Testis (tissue), 3 donors: ENCODE data around the gene METAP1D. TPM values are rescaled to one million over a fixed set of nuclear protein-coding genes. Genes with fewer than 3 reads are reported as not detected.

Experiments used
- DNase-seq: peaks from one replicate; pipeline ENCODE4 v3.0.0-alpha.2; 2019
- H3K27ac ChIP-seq, 2 donors: fragments of 200-600 bp; sonication (generic); one replicate each; pipeline ENCODE4 v1.5.1; 2019
- H3K27me3 ChIP-seq: fragments of 200-600 bp; sonication (generic); one replicate; pipeline ENCODE4 v1.5.1; 2019
- H3K36me3 ChIP-seq: fragments of 200-600 bp; sonication (generic); one replicate; pipeline ENCODE4 v1.5.1; 2017; ENCODE audit warnings: low read depth; ENCODE audit errors: missing control alignments
- H3K4me1 ChIP-seq: fragments of 200-600 bp; sonication (generic); one replicate; pipeline ENCODE4 v1.5.1; 2019
- H3K4me3 ChIP-seq, 2 donors: fragments of 200-600 bp; sonication (generic); one replicate each; pipeline ENCODE4 v1.5.1; 2017 to 2019
- H3K9me3 ChIP-seq: fragments of 200-600 bp; sonication (generic); one replicate; pipeline ENCODE4 v1.5.1; 2017
- POLR2A ChIP-seq: fragments of 450-650 bp; IDR thresholded peaks from one replicate; pipeline ENCODE4 v1.6.1; 2017; ENCODE audit warnings: antibody characterized with exemption, mild to moderate bottlenecking, moderate library complexity
- WGBS, 2 donors: methylation state at CpG; one replicate each; pipeline ENCODE4 v1.1.5; 2018; 5-methylcytosine and 5-hydroxymethylcytosine counted together
- intact Hi-C: fragments of 100-400 bp; cut with DNase I; formaldehyde crosslinking; loops from one replicate; pipeline ENCODE4 v1.15.1; 2023; ENCODE audit warnings: low total_unique reads
- polyA plus RNA-seq: library from polyadenylated mRNA; stranded (reverse); fragments of 350-450 nt; fragmentation: Illumina TruSeq; extraction: RNeasy Lipid Tissue Mini Kit (QIAGEN cat#74804); gene quantifications from one replicate; pipeline ENCODE4 v1.2.3, GENCODE V29; 2014; ENCODE audit warnings: low read depth, low replicate concordance; ENCODE audit not compliant: insufficient read depth
- total RNA-seq, 2 donors: library from RNA; depleted of rRNA; stranded (reverse); fragments of >200 nt; gene quantifications; one replicate each; pipeline ENCODE4 v1.2.3, GENCODE V29; 2016
- TF ChIP-seq, protein P1 (sequence below), 3 experiments: fragments of 450-650 bp in 2 of 3; fragments of 200-600 bp in 1 of 3; sonication (generic) in 1 of 3; IDR thresholded peaks; one replicate each; pipeline ENCODE4 v1.5.1; 2016 to 2019; ENCODE audit warnings: antibody characterized with exemption in 3 of 3, mild to moderate bottlenecking in 2 of 3, moderate library complexity in 1 of 3

Gene METAP1D
- total and polyA plus RNA-seq, 3 donors from 2014 or later: 4.5 to 15.3 (median 13.6) TPM

DNA sequence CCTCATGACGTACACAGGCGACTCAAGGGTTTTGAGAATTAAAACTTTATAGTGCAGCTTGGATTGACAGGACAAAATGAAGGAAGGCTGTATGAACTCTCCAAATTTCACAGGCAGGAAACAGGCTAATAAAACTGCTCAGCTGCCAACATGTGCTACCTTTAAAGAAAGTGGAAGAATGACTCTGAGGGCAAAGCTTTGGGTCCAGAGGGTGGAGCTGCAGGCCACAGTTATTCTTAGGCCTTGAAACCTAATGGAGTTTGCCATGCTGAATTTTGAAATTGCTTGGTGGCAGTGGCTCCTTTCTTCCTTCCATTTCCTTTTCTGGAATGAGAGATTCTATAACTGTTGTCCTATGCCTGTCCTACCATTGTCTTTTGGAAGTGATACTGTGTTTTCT lies 42.7 kb upstream of the METAP1D start:
- TF ChIP-seq POLR2A: no peak
- TF ChIP-seq, protein P1, sequence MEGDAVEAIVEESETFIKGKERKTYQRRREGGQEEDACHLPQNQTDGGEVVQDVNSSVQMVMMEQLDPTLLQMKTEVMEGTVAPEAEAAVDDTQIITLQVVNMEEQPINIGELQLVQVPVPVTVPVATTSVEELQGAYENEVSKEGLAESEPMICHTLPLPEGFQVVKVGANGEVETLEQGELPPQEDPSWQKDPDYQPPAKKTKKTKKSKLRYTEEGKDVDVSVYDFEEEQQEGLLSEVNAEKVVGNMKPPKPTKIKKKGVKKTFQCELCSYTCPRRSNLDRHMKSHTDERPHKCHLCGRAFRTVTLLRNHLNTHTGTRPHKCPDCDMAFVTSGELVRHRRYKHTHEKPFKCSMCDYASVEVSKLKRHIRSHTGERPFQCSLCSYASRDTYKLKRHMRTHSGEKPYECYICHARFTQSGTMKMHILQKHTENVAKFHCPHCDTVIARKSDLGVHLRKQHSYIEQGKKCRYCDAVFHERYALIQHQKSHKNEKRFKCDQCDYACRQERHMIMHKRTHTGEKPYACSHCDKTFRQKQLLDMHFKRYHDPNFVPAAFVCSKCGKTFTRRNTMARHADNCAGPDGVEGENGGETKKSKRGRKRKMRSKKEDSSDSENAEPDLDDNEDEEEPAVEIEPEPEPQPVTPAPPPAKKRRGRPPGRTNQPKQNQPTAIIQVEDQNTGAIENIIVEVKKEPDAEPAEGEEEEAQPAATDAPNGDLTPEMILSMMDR (IDR thresholded peaks at IDR 0.05): no peak

DNA sequence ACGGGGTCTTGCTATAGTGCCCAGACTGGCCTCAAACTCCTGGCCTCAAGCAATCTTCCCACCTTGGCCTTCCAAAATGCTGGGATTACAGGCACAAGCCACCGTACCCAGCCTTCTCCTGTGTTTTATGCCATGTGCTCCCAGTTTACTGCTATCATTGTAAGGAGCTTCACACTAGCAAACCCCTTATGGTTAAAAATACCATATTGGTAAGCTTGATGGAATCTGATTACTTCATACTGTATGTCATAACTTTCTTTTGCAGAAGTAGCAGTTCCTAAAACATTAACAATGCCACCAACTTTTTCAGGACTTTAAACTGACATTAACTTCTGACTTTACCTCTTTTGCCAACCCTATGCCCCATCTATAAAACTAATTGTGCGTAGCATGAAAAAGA lies 41.3 kb upstream of the METAP1D start:
- 86 to 92% methylated on average over 3 of the region's 3 CpGs for WGBS, 2 donors
- Histone ChIP-seq H3K4me3 (no peak overlapping the region), H3K9me3 (no peaks in the 10 kb centered on the region), H3K27me3 (no peaks in the 10 kb centered on the region), H3K4me1 (no peaks in the 10 kb centered on the region), H3K27ac (no peak overlapping the region), H3K36me3 (no peaks in the 10 kb centered on the region)
- TF ChIP-seq, protein P1 (IDR thresholded peaks at IDR 0.05): no peak
- TF ChIP-seq POLR2A: no peak
- DNase-seq: no peak
- intact Hi-C loops: no loop called here

More for the DNA sequence above, 42.7 kb upstream of the METAP1D start:
- H3K9me3 ChIP-seq: no peaks in the 10 kb centered on the region
- H3K27ac ChIP-seq: no peak overlapping the region
- H3K4me1 ChIP-seq: no peaks in the 10 kb centered on the region
- intact Hi-C loops: no loop called here
- no peaks in the 10 kb centered on the region for H3K36me3 ChIP-seq
- DNase-seq: no peak
- WGBS, 2 donors: 95 to 97% methylated on average over 2 of the region's 2 CpGs
- no peak overlapping the region for H3K4me3 ChIP-seq
- no peaks in the 10 kb centered on the region for H3K27me3 ChIP-seq

DNA sequence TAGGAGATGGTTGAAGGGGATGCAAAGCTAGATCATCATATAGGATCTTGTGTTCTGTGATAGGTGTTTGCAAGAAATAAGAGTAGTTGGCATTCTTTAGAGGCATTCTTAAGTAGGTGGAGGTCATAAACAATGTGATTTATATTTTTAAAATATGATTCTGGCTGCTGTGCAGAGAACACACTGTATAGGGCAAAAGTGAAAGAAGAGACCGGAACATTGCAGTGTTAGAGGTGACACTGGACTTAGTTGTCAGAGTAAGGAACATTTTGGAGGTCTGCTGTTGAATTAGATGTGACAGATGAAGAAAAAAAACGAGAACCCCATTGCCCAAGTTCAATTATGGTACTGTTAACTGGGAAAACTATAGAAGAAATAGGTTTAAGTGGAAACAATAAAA lies 39.8 kb upstream of the METAP1D start:
- intact Hi-C loops: no loop called here
- no peak for TF ChIP-seq POLR2A
- TF ChIP-seq, protein P1 (IDR thresholded peaks at IDR 0.05): no peak
- Histone ChIP-seq H3K36me3 (no peaks in the 10 kb centered on the region), H3K4me3 (no peak overlapping the region), H3K9me3 (no peaks in the 10 kb centered on the region), H3K27me3 (no peaks in the 10 kb centered on the region), H3K27ac (no peak overlapping the region), H3K4me1 (no peaks in the 10 kb centered on the region)
- no peak for DNase-seq
- 75 to 80% methylated on average over 2 of the region's 2 CpGs for WGBS, 2 donors

DNA sequence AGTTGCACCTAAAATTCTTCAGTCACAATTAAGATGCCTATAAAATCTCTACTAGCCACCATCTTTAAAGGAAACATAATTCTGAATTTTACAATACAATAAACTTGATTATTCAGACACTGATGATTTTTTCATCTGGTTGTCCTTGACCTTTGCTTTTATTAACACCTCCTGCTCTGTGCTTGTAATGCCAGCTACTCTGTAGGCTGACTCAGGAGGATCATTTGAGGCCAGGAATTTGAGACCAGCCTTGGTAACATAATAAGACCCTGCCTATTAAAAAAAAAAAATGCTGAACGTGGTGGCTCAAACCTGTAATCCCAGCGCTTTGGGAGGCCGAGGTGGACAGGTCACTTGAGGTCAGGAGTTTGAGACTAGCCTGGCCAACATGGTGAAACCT lies 39.2 kb upstream of the METAP1D start:
- H3K4me1 ChIP-seq: no peaks in the 10 kb centered on the region
- no peaks in the 10 kb centered on the region for H3K36me3 ChIP-seq
- WGBS, 2 donors: 93 to 94% methylated on average over 3 of the region's 3 CpGs
- no peaks in the 10 kb centered on the region for H3K9me3 ChIP-seq
- no peaks in the 10 kb centered on the region for H3K27me3 ChIP-seq
- H3K27ac ChIP-seq: no peak overlapping the region
- DNase-seq: no peak
- intact Hi-C loops: no loop called here
- TF ChIP-seq POLR2A: no peak
- TF ChIP-seq, protein P1 (IDR thresholded peaks at IDR 0.05): no peak
- no peak overlapping the region for H3K4me3 ChIP-seq

DNA sequence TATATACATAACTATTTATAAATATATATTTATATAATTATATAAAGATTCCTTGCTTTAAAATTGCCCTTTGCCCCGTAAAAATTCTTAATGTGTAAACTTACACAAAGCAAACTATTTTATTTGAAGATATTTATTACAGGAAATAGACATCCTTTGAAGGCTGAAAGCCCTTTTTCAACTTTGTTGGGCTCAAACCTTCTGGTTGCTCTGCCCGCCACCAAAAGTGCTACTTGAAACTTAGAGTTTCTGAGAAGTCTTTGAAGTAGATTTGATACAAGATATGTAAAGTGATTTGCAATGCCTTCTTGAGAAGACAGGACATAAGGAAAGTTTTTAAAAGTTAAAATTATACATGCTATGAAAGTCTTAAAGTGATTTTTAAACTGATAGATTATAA lies 36.6 kb upstream of the METAP1D start:
- no peaks in the 10 kb centered on the region for H3K4me1 ChIP-seq
- 94 to 96% methylated on average over 2 of the region's 2 CpGs for WGBS, 2 donors
- H3K4me3 ChIP-seq: no peak overlapping the region
- no peaks in the 10 kb centered on the region for H3K9me3 ChIP-seq
- H3K36me3 ChIP-seq: no peaks in the 10 kb centered on the region
- TF ChIP-seq POLR2A: no peak
- TF ChIP-seq, protein P1 (IDR thresholded peaks at IDR 0.05): no peak
- H3K27ac ChIP-seq: no peak overlapping the region
- no peaks in the 10 kb centered on the region for H3K27me3 ChIP-seq
- DNase-seq: no peak
- intact Hi-C loops: no loop called here
